Endothelial cell (in vitro differentiated cells): Measurements from ENCODE around the gene ROS1. TPM values are rescaled to one million over a fixed set of nuclear protein-coding genes. Genes with fewer than 3 reads are reported as not detected.

Experiments
- DNase-seq: peaks from one replicate; pipeline ENCODE4 v3.0.0; 2021; ENCODE audit warnings: low spot score
- H3K27ac Mint-ChIP-seq: one replicate; pipeline ENCODE4 v1.8.0; 2021; ENCODE audit warnings: mixed read lengths, inconsistent platforms; ENCODE audit not compliant: unreplicated experiment
- H3K27me3 Mint-ChIP-seq: one replicate; pipeline ENCODE4 v1.8.0; 2021; ENCODE audit warnings: mild to moderate bottlenecking, moderate library complexity, mixed read lengths, inconsistent platforms; ENCODE audit not compliant: unreplicated experiment
- H3K36me3 Mint-ChIP-seq: one replicate; pipeline ENCODE4 v1.8.0; 2021; ENCODE audit warnings: mild to moderate bottlenecking, low read depth, mixed read lengths, inconsistent platforms; ENCODE audit not compliant: unreplicated experiment
- H3K4me1 Mint-ChIP-seq: one replicate; pipeline ENCODE4 v1.8.0; 2021; ENCODE audit warnings: mild to moderate bottlenecking, mixed read lengths, inconsistent platforms; ENCODE audit not compliant: unreplicated experiment
- H3K4me3 Mint-ChIP-seq: one replicate; pipeline ENCODE4 v1.8.0; 2021; ENCODE audit warnings: mild to moderate bottlenecking, mixed read lengths, inconsistent platforms; ENCODE audit not compliant: unreplicated experiment
- H3K9me3 Mint-ChIP-seq: one replicate; pipeline ENCODE4 v1.8.0; 2021; ENCODE audit warnings: mixed read lengths, inconsistent platforms; ENCODE audit not compliant: unreplicated experiment
- total RNA-seq: library from RNA; stranded (reverse); fragmentation: NEBNext Ultra II Directional; extraction: Animal tissue kit (Norgen Biotek cat#: 25700); gene quantifications from one replicate; pipeline ENCODE4 v1.2.1, GENCODE V29; 2021; ENCODE audit not compliant: unreplicated experiment
- TF ChIP-seq, protein P1 (sequence below): fragments of 200-600 bp; sonication (generic); IDR thresholded peaks from one replicate; pipeline ENCODE4 v1.5.0; 2021; ENCODE audit warnings: antibody characterized with exemption; ENCODE audit not compliant: unreplicated experiment

ROS1 gene
- total RNA-seq, 1 donor from 2014 or later = 0.05 TPM

DNA sequence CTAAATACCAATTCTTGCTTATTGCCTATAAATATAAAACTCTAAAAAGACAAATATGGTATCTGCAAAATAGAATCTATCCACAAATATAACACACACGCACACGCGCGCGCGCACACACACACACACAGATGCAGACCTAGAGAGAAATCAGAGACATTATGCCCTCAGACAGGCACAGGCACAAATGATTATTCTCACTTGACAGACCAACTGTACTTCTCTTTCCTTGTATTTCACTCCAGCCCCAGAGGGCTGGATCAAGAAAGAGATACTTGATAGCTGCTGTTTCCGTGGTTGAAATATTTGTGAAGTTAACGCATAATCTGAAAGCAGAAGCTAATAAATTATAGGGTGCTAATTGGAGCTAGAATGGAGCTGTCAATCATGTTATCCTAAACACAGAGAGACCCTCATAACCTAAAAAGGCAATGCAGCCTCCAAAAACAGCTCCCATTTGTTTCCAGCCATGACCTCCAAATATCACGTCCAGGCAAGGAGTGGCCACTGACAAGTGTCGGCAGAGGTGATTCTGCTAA, 148.9 kb downstream of the ROS1 start:
- TF ChIP-seq, protein P1, sequence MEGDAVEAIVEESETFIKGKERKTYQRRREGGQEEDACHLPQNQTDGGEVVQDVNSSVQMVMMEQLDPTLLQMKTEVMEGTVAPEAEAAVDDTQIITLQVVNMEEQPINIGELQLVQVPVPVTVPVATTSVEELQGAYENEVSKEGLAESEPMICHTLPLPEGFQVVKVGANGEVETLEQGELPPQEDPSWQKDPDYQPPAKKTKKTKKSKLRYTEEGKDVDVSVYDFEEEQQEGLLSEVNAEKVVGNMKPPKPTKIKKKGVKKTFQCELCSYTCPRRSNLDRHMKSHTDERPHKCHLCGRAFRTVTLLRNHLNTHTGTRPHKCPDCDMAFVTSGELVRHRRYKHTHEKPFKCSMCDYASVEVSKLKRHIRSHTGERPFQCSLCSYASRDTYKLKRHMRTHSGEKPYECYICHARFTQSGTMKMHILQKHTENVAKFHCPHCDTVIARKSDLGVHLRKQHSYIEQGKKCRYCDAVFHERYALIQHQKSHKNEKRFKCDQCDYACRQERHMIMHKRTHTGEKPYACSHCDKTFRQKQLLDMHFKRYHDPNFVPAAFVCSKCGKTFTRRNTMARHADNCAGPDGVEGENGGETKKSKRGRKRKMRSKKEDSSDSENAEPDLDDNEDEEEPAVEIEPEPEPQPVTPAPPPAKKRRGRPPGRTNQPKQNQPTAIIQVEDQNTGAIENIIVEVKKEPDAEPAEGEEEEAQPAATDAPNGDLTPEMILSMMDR = no peak
- Mint-ChIP-seq H3K27me3 (no peaks in the 10 kb centered on the region), H3K4me1 (peaks cover 9% of the 10 kb centered on the region), H3K9me3 (no peaks in the 10 kb centered on the region), H3K27ac (no peak overlapping the region), H3K36me3 (no peaks in the 10 kb centered on the region), H3K4me3 (no peak overlapping the region)
- DNase-seq = no peak

DNA sequence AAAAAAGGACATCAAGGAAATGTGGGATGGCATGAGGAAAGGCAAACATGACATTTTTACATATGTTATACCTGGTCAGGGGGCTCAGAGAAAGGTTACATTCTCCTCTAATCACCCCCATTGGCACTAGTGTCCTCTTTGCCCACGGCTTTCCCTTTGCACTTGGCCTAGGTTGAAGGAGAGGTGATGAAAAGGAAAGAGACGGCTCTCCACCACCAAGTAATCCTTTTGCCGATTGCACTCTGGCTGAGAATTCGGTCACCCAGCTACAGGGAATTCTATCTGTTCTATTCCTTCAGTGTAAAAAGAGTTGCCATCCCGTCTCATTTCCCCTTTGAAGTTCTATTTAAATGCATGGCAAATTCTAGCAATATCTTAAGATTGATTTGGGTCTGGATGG, 150.0 kb downstream of the ROS1 start:
- H3K9me3 Mint-ChIP-seq = no peaks in the 10 kb centered on the region
- H3K4me3 Mint-ChIP-seq = no peak overlapping the region
- no peak for DNase-seq
- H3K4me1 Mint-ChIP-seq = peaks cover 11% of the 10 kb centered on the region
- peaks cover 3% of the 10 kb centered on the region for H3K27me3 Mint-ChIP-seq
- TF ChIP-seq, protein P1 = no peak
- H3K27ac Mint-ChIP-seq = no peak overlapping the region
- H3K36me3 Mint-ChIP-seq = no peaks in the 10 kb centered on the region

DNA sequence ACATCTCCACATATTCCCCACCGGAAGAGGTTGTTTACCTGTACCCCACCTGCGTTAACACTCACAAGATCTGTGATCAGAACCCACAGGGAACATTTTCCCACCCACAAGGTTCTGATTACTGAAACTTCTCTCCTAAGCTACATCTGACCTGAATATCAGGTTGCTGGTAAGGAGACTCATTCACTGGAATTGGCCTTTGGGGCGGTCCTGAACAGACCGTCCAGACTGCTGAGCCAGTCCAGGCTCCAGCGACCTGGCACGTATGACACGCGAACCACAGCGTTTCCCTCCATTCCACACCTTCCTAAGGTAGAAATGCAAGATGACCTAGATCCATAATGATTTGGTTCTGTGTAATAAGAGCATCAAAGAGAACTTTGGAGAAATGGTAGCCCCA, 150.5 kb downstream of the ROS1 start:
- Mint-ChIP-seq H3K36me3 (no peaks in the 10 kb centered on the region), H3K9me3 (no peaks in the 10 kb centered on the region), H3K27me3 (peaks cover 3% of the 10 kb centered on the region), H3K4me3 (no peak overlapping the region), H3K27ac (no peak overlapping the region), H3K4me1 (peaks cover 9% of the 10 kb centered on the region)
- TF ChIP-seq, protein P1 = no peak
- DNase-seq = no peak

DNA sequence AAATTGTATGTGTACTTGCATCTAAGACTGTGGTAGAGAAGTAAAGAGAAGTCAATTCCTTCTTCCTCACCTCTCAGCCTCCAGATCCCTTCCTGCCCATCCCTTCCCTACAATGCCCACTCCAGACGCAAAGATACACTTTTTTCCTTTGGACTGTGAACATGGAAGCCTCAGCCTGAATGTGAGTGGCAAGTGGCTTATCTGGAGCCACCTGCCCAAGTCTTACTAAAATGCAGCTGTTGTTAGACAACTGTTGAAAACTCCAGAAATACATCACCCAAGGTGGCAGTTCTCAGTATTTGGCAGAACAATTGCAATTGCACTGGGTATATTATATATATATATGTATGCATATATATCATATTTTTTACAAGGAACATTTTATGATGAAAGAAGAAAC, 152.9 kb downstream of the ROS1 start:
- Mint-ChIP-seq H3K27ac (no peak overlapping the region), H3K27me3 (peaks cover 11% of the 10 kb centered on the region), H3K4me3 (no peak overlapping the region), H3K36me3 (no peaks in the 10 kb centered on the region), H3K9me3 (no peaks in the 10 kb centered on the region), H3K4me1 (peaks cover 5% of the 10 kb centered on the region)
- TF ChIP-seq, protein P1 = no peak
- DNase-seq = no peak

DNA sequence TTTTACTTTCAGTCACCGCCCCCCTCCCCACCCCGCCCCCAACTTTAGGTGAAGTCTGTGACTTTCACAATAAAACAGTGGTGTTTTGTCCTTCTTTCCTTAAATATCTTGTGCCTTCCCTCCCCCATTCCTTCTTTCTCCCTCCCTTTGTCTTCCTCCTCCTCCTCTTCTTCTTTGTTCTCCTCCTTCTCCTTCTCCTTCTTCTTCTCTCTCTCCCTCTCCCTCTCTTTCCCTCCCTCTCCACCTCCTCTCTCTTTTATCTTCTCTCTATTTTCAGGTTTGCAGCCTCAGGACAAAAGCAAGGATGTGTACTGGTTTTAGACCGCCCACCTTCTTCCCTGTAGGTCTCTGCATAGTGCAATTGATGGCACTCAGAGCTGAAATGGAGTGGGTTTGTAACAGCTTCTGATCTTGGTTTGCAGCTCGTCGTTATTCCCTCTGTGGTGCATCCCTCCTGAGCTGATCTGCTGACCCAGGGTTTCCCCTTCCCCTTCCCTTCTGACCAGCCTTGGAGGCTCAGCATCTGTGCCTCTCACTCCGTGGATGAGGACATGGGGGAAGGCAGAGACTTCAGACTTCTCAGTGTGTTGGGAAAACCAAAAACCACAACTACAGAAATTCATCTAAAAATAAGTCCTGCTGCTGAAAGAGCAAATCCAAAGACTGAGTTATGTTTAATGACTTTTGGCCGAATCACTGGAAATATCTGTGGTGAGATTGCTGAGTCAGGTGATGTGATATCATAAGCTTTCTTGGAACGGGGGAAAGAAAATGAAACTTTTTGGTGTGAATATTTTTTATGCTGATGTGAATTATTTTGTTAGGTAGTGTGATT, 153.5 kb downstream of the ROS1 start:
- Mint-ChIP-seq H3K4me3 (no peak overlapping the region), H3K27ac (no peak overlapping the region), H3K36me3 (no peaks in the 10 kb centered on the region), H3K9me3 (no peaks in the 10 kb centered on the region), H3K27me3 (peaks cover 11% of the 10 kb centered on the region), H3K4me1 (peaks cover 5% of the 10 kb centered on the region)
- DNase-seq = no peak
- TF ChIP-seq, protein P1 = no peak
